OCI-M2 (cell line): ENCODE data around the gene KIF14.

Experiments used
- DNase-seq: peaks from one replicate; lab custom pipeline; 2025; ENCODE audit not compliant: unreplicated experiment; lab: John Stamatoyannopoulos, UW

The KIF14 gene, protein sequence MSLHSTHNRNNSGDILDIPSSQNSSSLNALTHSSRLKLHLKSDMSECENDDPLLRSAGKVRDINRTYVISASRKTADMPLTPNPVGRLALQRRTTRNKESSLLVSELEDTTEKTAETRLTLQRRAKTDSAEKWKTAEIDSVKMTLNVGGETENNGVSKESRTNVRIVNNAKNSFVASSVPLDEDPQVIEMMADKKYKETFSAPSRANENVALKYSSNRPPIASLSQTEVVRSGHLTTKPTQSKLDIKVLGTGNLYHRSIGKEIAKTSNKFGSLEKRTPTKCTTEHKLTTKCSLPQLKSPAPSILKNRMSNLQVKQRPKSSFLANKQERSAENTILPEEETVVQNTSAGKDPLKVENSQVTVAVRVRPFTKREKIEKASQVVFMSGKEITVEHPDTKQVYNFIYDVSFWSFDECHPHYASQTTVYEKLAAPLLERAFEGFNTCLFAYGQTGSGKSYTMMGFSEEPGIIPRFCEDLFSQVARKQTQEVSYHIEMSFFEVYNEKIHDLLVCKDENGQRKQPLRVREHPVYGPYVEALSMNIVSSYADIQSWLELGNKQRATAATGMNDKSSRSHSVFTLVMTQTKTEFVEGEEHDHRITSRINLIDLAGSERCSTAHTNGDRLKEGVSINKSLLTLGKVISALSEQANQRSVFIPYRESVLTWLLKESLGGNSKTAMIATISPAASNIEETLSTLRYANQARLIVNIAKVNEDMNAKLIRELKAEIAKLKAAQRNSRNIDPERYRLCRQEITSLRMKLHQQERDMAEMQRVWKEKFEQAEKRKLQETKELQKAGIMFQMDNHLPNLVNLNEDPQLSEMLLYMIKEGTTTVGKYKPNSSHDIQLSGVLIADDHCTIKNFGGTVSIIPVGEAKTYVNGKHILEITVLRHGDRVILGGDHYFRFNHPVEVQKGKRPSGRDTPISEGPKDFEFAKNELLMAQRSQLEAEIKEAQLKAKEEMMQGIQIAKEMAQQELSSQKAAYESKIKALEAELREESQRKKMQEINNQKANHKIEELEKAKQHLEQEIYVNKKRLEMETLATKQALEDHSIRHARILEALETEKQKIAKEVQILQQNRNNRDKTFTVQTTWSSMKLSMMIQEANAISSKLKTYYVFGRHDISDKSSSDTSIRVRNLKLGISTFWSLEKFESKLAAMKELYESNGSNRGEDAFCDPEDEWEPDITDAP (N-terminal part only)

GRCh38 chr1:200620273-200621131, at the start of gene KIF14:
Gene KIF14 (minus strand): TSS chr1:200620751. CDS start chr1:200618723, 2,028 bp downstream.
- DNase-seq: peak; percentile 31

DNA sequence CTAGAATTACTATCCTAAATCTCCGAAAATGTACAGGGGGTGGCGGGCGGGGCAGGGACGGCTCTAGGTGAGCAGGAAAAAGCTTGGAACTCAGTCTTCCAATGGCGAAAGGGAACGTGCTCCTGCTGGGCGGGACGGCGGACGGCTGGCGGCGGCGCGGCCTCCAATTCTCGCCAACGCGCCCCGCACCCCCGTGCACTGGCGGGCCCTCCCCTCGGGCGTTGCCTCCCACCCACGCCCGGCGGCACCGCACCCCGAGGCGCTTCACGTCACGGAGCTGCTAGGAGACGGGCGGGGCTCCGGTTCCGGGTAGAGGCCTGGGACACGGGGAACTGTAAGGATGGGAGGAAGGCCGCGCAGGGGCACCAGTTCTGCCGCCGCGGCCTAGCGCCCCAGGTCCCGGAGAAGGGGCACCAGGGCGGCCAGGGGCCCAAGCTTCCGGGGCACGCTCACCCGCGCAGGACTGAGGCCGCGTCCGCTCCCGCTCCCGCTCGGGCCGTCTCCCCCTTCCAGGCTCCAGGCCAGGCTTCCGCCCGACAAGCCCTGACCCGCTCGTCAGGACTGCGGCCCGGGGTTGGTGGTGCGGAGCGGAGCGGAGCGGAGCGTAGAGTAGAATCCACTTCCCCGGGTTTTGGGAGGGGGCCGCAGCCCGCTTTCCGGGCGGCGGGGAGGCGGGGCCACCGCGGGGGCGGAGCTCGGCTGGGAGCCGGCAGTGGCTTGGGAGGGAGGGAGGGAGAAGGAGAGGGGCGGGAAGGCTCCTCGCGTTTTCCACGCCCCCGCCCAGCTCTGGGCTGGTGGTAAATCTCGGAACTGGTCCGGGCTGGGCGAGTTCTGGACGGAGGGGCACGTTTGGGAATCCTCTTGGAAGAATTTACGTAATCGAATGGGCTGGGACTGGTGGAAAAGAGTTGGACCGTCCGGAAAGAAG, 49.0 kb upstream of the KIF14 start, which contains the start of gene DDX59:
Gene DDX59 (minus strand): TSS at position 594 of the 928 bp plus-strand sequence. CDS start 3,167 bp downstream, outside the sequence.
- peak; percentile 47 for DNase-seq

GRCh38 chr1:200668514-200669313, 48.2 kb upstream of the KIF14 start:
- no peak for DNase-seq

- no peak for DNase-seq
These were observed 45.8 kb upstream of the KIF14 start for GRCh38 chr1:200666309-200666708.

GRCh38 chr1:200665861-200666260, 45.3 kb upstream of the KIF14 start:
- DNase-seq: no peak

DNA sequence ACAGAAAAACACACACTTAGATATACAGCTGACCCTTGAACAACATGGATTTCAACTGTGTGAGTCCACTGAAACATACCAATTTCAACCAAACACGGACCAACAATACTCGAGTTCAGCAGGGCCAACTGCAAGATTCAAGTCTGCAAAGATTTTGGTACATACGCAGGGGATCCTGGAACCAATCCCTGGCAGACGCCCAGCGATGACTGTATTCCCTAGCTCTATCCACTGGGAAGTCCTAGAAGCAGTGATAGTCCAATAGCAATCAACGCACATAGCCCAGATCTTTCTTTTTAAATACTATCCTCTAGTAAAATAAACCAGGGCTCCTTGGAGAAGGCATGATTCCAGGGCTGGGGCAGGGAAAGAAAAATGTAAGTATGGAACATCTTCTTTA, 40.2 kb upstream of the KIF14 start:
- DNase-seq: no peak

DNA sequence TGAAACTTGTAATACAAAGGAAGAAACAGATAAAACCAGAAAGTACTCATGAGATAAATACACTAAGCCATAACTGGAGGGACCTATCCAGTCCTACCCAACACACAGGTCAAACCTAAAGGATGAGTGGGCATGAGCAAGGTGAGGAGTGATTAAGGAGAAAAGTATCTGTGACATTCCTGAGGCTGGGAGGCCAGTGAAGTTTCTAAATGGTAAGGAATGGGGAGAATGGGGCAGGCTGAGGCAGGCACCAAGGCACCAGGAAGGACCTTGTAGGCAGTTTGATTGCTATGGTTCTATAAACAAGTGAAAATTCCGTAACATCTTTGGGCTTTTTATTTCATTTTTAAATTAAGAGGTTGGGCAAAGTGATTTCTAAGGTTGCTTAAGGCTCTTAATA, 38.7 kb upstream of the KIF14 start:
- DNase-seq: no peak

DNA sequence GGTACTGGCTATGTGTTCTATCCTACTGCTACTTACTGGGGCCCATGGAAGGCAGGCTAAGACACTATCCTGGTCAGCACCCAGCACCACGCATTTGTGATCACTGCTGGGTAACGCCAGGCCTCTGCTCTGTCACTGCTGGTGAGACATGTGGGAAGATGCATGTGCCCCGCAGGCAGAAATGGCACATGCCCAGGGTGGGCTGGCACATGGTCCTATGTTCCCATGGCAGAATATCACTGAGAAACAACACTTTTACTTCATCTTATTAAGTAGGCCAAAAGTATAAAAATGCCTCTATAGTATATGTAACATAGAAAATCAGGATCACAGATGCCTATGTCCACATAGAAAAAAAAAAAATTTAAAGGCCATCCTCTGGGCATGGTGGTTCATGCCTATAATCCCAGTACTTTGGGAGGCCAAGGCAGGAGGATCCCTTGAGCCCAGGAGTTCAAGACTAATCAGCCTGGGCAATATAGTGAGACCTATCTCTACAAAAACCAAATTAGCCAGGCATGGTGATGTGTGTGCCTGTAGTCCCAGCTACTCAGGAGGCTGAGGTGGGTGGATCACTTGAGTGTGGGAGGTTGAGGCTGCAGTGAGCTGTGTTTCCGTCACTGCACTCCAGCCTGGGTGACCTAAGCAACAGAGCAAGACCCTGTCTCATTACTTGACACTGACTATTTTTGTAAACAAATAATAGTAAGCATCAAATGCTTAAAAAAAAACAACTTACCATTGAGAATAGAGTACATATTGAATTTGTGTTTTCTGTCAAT, 37.7 kb upstream of the KIF14 start:
- no peak for DNase-seq

DNA sequence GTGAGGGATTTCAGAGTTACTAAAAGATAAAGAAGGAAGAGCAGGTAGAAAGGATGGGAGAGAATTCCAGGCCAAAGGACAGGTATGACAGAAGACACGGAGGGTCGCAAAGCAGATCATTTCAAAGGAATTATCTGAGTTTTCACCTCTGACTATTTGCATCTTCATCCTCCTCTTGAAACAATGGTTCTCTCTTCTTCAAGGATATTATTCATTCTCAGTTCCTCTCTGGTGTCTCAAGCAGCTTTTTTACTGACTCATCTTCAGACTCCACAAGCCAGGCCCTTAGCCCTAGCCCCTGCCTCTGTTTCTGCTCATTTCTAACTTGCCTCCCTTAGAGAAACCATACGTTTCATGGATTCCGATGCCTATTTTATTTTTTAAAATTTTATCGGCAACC, 34.1 kb upstream of the KIF14 start:
- no peak for DNase-seq

GRCh38 chr1:200653022-200653462, 32.5 kb upstream of the KIF14 start:
- no peak for DNase-seq

GRCh38 chr1:200652378-200652777, 31.8 kb upstream of the KIF14 start:
- DNase-seq: no peak

DNA sequence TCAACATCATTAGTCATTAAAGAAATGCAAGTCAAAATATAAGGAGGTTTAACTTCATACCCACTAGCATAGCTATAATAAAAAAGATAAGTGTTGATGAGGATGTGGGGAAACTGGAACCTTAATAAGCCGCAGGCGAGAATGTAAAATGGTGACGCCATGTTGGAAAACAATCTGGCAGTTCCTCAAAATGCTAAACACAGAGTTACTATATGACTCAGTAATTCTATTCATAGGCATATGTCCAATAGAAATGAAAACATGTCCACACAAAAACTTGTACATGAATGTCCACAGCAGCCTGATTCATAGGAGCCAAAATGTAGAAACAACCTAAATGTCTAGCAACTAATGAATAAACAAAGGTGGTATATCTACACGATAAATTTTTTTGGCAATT, 26.0 kb upstream of the KIF14 start:
- no peak for DNase-seq

- DNase-seq: no peak
These were observed 23.5 kb upstream of the KIF14 start for GRCh38 chr1:200644021-200644420.

DNA sequence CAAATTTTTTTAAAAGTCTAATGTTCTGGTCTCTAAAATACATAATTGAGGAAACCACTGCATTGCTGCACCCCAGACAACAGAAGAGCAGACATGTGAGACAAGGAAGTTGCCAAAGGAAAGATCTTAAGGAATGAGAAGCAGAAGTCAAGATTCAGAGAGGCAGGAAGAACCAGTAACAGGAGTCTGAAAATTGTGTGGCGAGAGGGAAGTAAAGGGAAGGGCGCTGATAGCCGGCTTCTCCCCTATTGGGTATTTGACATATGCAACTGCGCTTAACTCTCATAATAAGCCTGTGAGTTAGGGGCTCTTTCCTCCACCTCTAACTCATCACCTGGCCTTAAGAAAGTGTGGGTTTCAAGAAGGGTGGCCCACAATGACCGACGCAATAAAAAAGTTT, 21.9 kb upstream of the KIF14 start:
- DNase-seq: no peak

GRCh38 chr1:200640963-200641401, 20.4 kb upstream of the KIF14 start:
- DNase-seq: no peak

GRCh38 chr1:200640373-200640962, 19.9 kb upstream of the KIF14 start:
- no peak for DNase-seq

DNA sequence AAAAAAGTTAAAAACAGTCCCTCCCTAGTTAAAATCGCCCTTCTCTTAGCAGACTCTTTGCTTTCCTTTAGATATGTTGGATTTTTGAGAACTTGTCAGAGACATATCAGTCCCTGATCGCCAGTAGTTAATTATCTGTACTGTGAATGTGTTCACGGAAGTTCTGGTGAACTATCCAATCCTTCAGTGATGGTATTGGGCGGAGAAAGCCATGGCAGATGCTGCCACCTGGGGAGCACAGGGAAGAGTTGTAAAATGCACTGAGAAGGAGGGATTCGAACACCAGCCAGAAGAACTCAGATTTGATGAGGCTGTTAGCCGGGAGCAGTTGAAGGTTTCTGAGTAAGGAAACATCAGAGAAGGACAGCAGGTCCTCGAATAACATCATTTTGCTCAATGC, 17.5 kb upstream of the KIF14 start:
- no peak for DNase-seq
